ENCODE measurements around the gene MEIS1.

MEIS1 gene

GRCh38 chr2:66539452-66539851 is 104.5 kb downstream of the MEIS1 start:
- no peak for DNase-seq

- no peak for DNase-seq
These were observed 106.7 kb downstream of the MEIS1 start for GRCh38 chr2:66541646-66542045.

GRCh38 chr2:66543257-66543767 is 108.4 kb downstream of the MEIS1 start:
- DNase-seq, result no peak

- no peak for DNase-seq
These were observed 109.3 kb downstream of the MEIS1 start for GRCh38 chr2:66544258-66544657.

GRCh38 chr2:66545258-66545657 is 110.3 kb downstream of the MEIS1 start:
- DNase-seq, result no peak

- DNase-seq, result no peak
These were observed 112.2 kb downstream of the MEIS1 start for GRCh38 chr2:66547118-66547517.

- DNase-seq, result no peak
These were observed 113.0 kb downstream of the MEIS1 start for GRCh38 chr2:66547887-66548286.

GRCh38 chr2:66548422-66548821 is 113.5 kb downstream of the MEIS1 start:
- DNase-seq, result no peak

- DNase-seq, result no peak
These were observed 115.9 kb downstream of the MEIS1 start for GRCh38 chr2:66550826-66551225.

- DNase-seq, result no peak
These were observed 118.4 kb downstream of the MEIS1 start for GRCh38 chr2:66553370-66553769.

GRCh38 chr2:66555091-66555490 is 120.2 kb downstream of the MEIS1 start:
- no peak for DNase-seq

- DNase-seq, result no peak
These were observed 120.8 kb downstream of the MEIS1 start for GRCh38 chr2:66555501-66556324.

- no peak for DNase-seq
These were observed 124.7 kb downstream of the MEIS1 start for GRCh38 chr2:66559672-66560071.

- DNase-seq, result no peak
These were observed 125.8 kb downstream of the MEIS1 start for GRCh38 chr2:66560683-66561082.

GRCh38 chr2:66561645-66562303 is 126.8 kb downstream of the MEIS1 start:
- no peak for DNase-seq

- DNase-seq, result no peak
These were observed 127.4 kb downstream of the MEIS1 start for GRCh38 chr2:66562304-66562685.

GRCh38 chr2:66563473-66563872 is 128.5 kb downstream of the MEIS1 start:
- DNase-seq, result no peak

GRCh38 chr2:66565291-66565690 is 130.4 kb downstream of the MEIS1 start:
- no peak for DNase-seq

GRCh38 chr2:66566726-66567399 is 131.9 kb downstream of the MEIS1 start:
- no peak for DNase-seq

GRCh38 chr2:66567729-66568128 is 132.8 kb downstream of the MEIS1 start:
- no peak for DNase-seq

- no peak for DNase-seq
These were observed 133.8 kb downstream of the MEIS1 start for GRCh38 chr2:66568650-66569300.

- DNase-seq, result no peak
These were observed 134.5 kb downstream of the MEIS1 start for GRCh38 chr2:66569321-66569851.

- DNase-seq, result no peak
These were observed 135.0 kb downstream of the MEIS1 start for GRCh38 chr2:66569974-66570373.

Measured in activated CD4-positive, alpha-beta T cell treated with anti-CD3 and anti-CD28 coated beads for 48 hours (primary cell).